ENCODE results near the gene WDR5. TPM values are rescaled to one million over a fixed set of nuclear protein-coding genes. Genes with fewer than 3 reads are reported as not detected.
"Not testable (repeated sequence)": the region's sequence is repeated elsewhere in the genome, so short reads cannot be mapped to it uniquely, and the experiment has no call there.

WDR5 gene
- total and polyA plus RNA-seq, 10 donors = 13.8 to 31.3 (median 19.2) TPM

GRCh38 chr9:134103391-134103998 lies 32.4 kb upstream of the WDR5 start:
- H3K9me3 ChIP-seq = no peaks in the 10 kb centered on the region
- no peak overlapping the region for H3K27ac ChIP-seq
- no peak overlapping the region for H3K4me3 ChIP-seq
- H3K27me3 ChIP-seq (replicated peaks in 1 of 7) = peaks cover 0 to 30% (median 0%) of the 10 kb centered on the region in 7 donors
- H3K36me3 ChIP-seq = no peaks in the 10 kb centered on the region
- no peak for DNase-seq
- 69 to 91% (median 72%) methylated on average over 5 of the region's 5 CpGs for WGBS, 5 donors
- TF ChIP-seq POLR2A (IDR thresholded peaks at IDR 0.05) = no peak
- TF ChIP-seq CTCF (IDR thresholded peaks at IDR 0.05 in 8 of 11, conservative IDR thresholded peaks at IDR 0.05 in 3 of 11) = no peak
- TF ChIP-seq POLR2AphosphoS5 (IDR thresholded peaks at IDR 0.05) = no peak
- no peaks in the 10 kb centered on the region for H3K4me1 ChIP-seq
- intact Hi-C loops (cut with DNase I; ENCODE audit: low total_unique reads) = no loop called here

- H3K27ac ChIP-seq = no peak overlapping the region
- WGBS, 5 donors = 66 to 80% (median 78%) methylated on average over 9 of the region's 9 CpGs
- no peaks in the 10 kb centered on the region for H3K36me3 ChIP-seq
- TF ChIP-seq CTCF (IDR thresholded peaks at IDR 0.05 in 8 of 11, conservative IDR thresholded peaks at IDR 0.05 in 3 of 11) = no peak
- TF ChIP-seq POLR2AphosphoS5 (IDR thresholded peaks at IDR 0.05) = no peak
- TF ChIP-seq POLR2A (IDR thresholded peaks at IDR 0.05) = no peak
- H3K9me3 ChIP-seq = no peaks in the 10 kb centered on the region
- peak; percentile 25 for DNase-seq
- intact Hi-C loops (cut with DNase I; ENCODE audit: low total_unique reads) = no loop called here
- H3K27me3 ChIP-seq (replicated peaks in 1 of 7) = peaks cover 0 to 8% (median 0%) of the 10 kb centered on the region in 7 donors
- H3K4me1 ChIP-seq = no peaks in the 10 kb centered on the region
- H3K4me3 ChIP-seq = no peak overlapping the region
These were observed 24.8 kb upstream of the WDR5 start for GRCh38 chr9:134111064-134111463.

GRCh38 chr9:134112561-134112960 lies 23.3 kb upstream of the WDR5 start:
- Histone ChIP-seq H3K4me3 (no peak overlapping the region), H3K36me3 (no peaks in the 10 kb centered on the region), H3K27ac (no peak overlapping the region), H3K27me3 (replicated peaks in 1 of 7) (no peaks in the 10 kb centered on the region), H3K4me1 (no peaks in the 10 kb centered on the region), H3K9me3 (no peaks in the 10 kb centered on the region)
- peak; percentile 2 for DNase-seq
- TF ChIP-seq POLR2A (IDR thresholded peaks at IDR 0.05) (no peak), CTCF (IDR thresholded peaks at IDR 0.05 in 8 of 11, conservative IDR thresholded peaks at IDR 0.05 in 3 of 11) (no peak), POLR2AphosphoS5 (IDR thresholded peaks at IDR 0.05) (no peak)
- 85 to 92% (median 92%) methylated on average over 6 of the region's 6 CpGs for WGBS, 5 donors
- intact Hi-C loops (cut with DNase I; ENCODE audit: low total_unique reads) = no loop called here

GRCh38 chr9:134118972-134119371 lies 16.9 kb upstream of the WDR5 start:
- DNase-seq; H3K4me3 ChIP-seq; H3K27ac ChIP-seq; H3K36me3 ChIP-seq; H3K27me3 ChIP-seq (replicated peaks in 1 of 7); H3K9me3 ChIP-seq; intact Hi-C loops (cut with DNase I; ENCODE audit: low total_unique reads): not testable (repeated sequence)
- WGBS, 5 donors = 96 to 99% (median 97%) methylated on average over 8 to 15 of the region's 26 CpGs
- peaks cover 0 to 10% (median 3%) of the 10 kb centered on the region in 6 donors for H3K4me1 ChIP-seq

GRCh38 chr9:134123764-134124128 lies 12.1 kb upstream of the WDR5 start:
- DNase-seq = no peak
- H3K4me1 ChIP-seq = peaks cover 0 to 27% (median 8%) of the 10 kb centered on the region in 6 donors
- H3K36me3 ChIP-seq = no peaks in the 10 kb centered on the region
- no peak overlapping the region for H3K4me3 ChIP-seq
- WGBS, 5 donors = 66 to 82% (median 68%) methylated on average over 10 of the region's 10 CpGs
- no peaks in the 10 kb centered on the region for H3K9me3 ChIP-seq
- no peaks in the 10 kb centered on the region for H3K27me3 ChIP-seq (replicated peaks in 1 of 7)
- intact Hi-C loops (cut with DNase I; ENCODE audit: low total_unique reads) = no loop called here
- peak overlapping the region in 2 of 8 donors; percentile 65 to 79 for H3K27ac ChIP-seq
- TF ChIP-seq POLR2AphosphoS5 (IDR thresholded peaks at IDR 0.05) = no peak
- TF ChIP-seq POLR2A (IDR thresholded peaks at IDR 0.05) = no peak
- no peak for TF ChIP-seq CTCF (IDR thresholded peaks at IDR 0.05 in 8 of 11, conservative IDR thresholded peaks at IDR 0.05 in 3 of 11)

Data from spleen (tissue), 11 donors.